Neural progenitor cell (in vitro differentiated cells): ENCODE data around the gene NRP1. TPM values are rescaled to one million over a fixed set of nuclear protein-coding genes. Genes with fewer than 3 reads are reported as not detected.

Experiments
- DNase-seq: peaks from one replicate; pipeline ENCODE4 v3.0.0-alpha.2; 2016; ENCODE audit warnings: low spot score
- H2AFZ ChIP-seq: fragments of 200-600 bp; sonication (generic); replicated peaks from 2 replicates; pipeline ENCODE4 v1.6.1; 2016; ENCODE audit warnings: antibody characterized with exemption
- H3F3A ChIP-seq: fragments of 200-600 bp; sonication (generic); 2 replicates; pipeline ENCODE4 v1.6.1; 2016; ENCODE audit warnings: antibody characterized with exemption, low read depth
- H3K27ac ChIP-seq: fragments of 200-600 bp; sonication (generic); 2 replicates; pipeline ENCODE4 v1.5.1; 2016; ENCODE audit warnings: mild to moderate bottlenecking
- H3K27me3 ChIP-seq: fragments of 200-600 bp; sonication (generic); 2 replicates; pipeline ENCODE4 v1.6.1; 2016; ENCODE audit warnings: mild to moderate bottlenecking, moderate library complexity
- H3K36me3 ChIP-seq: fragments of 200-600 bp; sonication (generic); 2 replicates; pipeline ENCODE4 v1.5.1; 2016
- H3K4me1 ChIP-seq: fragments of 200-600 bp; sonication (generic); 2 replicates; pipeline ENCODE4 v1.6.1; 2016; ENCODE audit warnings: mixed run types
- H3K4me2 ChIP-seq: fragments of 200-600 bp; sonication (generic); 2 replicates; pipeline ENCODE4 v1.6.1; 2016
- H3K4me3 ChIP-seq: fragments of 200-600 bp; sonication (generic); 2 replicates; pipeline ENCODE4 v1.5.1; 2016
- H3K79me2 ChIP-seq: fragments of 200-600 bp; sonication (generic); 2 replicates; pipeline ENCODE4 v1.6.1; 2016; ENCODE audit warnings: low read depth
- H3K9ac ChIP-seq: fragments of 200-600 bp; sonication (generic); 2 replicates; pipeline ENCODE4 v1.6.1; 2016
- H3K9me3 ChIP-seq: fragments of 200-600 bp; sonication (generic); 2 replicates; pipeline ENCODE4 v1.5.1; 2016; ENCODE audit warnings: low read depth
- H4K20me1 ChIP-seq: fragments of 200-600 bp; sonication (generic); 2 replicates; pipeline ENCODE4 v1.6.1; 2016; ENCODE audit warnings: low read depth
- H3K27ac Mint-ChIP-seq: 3 replicates; pipeline ENCODE4 v1.8.0; 2021; ENCODE audit warnings: mixed read lengths
- H3K27me3 Mint-ChIP-seq: 2 replicates; pipeline ENCODE4 v1.8.0; 2022; ENCODE audit warnings: low read depth, mild to moderate bottlenecking, inconsistent platforms, moderate library complexity, mixed read lengths; ENCODE audit not compliant: insufficient read depth
- H3K36me3 Mint-ChIP-seq: 3 replicates; pipeline ENCODE4 v1.8.0; 2021; ENCODE audit warnings: mixed read lengths
- H3K4me1 Mint-ChIP-seq: 3 replicates; pipeline ENCODE4 v1.8.0; 2021; ENCODE audit warnings: mixed read lengths
- H3K4me3 Mint-ChIP-seq: 3 replicates; pipeline ENCODE4 v1.8.0; 2021; ENCODE audit warnings: mild to moderate bottlenecking, moderate library complexity, mixed read lengths
- H3K9me3 Mint-ChIP-seq: 3 replicates; pipeline ENCODE4 v1.8.0; 2020; ENCODE audit warnings: mixed read lengths
- CTCF ChIP-seq: fragments of 200-600 bp; sonication (generic); IDR thresholded peaks from 2 replicates; pipeline ENCODE4 v1.5.1; 2017; ENCODE audit warnings: antibody characterized with exemption, mild to moderate bottlenecking
- EZH2 ChIP-seq: fragments of 200-600 bp; sonication (generic); IDR thresholded peaks from 2 replicates; pipeline ENCODE4 v1.6.1; 2017; ENCODE audit warnings: antibody characterized with exemption, mild to moderate bottlenecking, moderate library complexity
- EZH2phosphoT487 ChIP-seq: fragments of 200-600 bp; sonication (generic); IDR thresholded peaks from 2 replicates; pipeline ENCODE4 v1.6.1; 2017; ENCODE audit warnings: antibody characterized with exemption
- total RNA-seq: library from RNA; depleted of rRNA; stranded (reverse); fragments of >200 nt; gene quantifications from 2 replicates; pipeline ENCODE4 v1.2.3, GENCODE V29; 2015; ENCODE audit warnings: low replicate concordance

NRP1 gene
- total RNA-seq, 1 donor from 2014 or later, result 1.9 TPM

DNA sequence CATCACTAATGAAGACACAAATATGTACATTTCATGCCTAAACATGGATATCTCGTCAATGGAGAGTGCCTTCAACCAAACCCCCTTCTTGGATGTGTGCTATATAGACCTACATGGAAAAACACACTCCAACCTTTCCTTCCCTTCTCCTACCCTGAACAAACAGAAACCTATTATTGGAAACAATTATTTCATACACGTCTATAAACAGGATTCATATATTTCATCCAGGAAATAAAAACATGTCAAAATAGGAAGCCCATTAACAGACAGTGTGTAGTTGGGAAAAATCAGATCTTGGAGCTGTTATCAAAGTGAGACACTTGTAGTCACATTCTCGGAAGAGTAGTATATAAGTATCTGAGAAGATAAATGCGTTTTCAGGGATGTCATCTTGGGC lies 81.1 kb downstream of the NRP1 start:
- peaks cover 48% of the 10 kb centered on the region for H3K36me3 Mint-ChIP-seq
- Histone ChIP-seq H3K27ac (no peak overlapping the region), H3K9ac (no peak overlapping the region), H3K9me3 (no peaks in the 10 kb centered on the region), H3K36me3 (no peaks in the 10 kb centered on the region), H4K20me1 (no peaks in the 10 kb centered on the region), H3K4me3 (no peak overlapping the region), H3K4me2 (no peak overlapping the region), H3K27me3 (no peaks in the 10 kb centered on the region), H2AFZ (no peak overlapping the region), H3K79me2 (no peaks in the 10 kb centered on the region), H3K4me1 (peaks cover 6% of the 10 kb centered on the region), H3F3A (no peaks in the 10 kb centered on the region)
- TF ChIP-seq CTCF, result no peak
- no peak for TF ChIP-seq EZH2phosphoT487
- no peak for TF ChIP-seq EZH2
- H3K27ac Mint-ChIP-seq, result no peak overlapping the region
- H3K27me3 Mint-ChIP-seq, result no peaks in the 10 kb centered on the region
- no peaks in the 10 kb centered on the region for H3K9me3 Mint-ChIP-seq
- no peak overlapping the region for H3K4me3 Mint-ChIP-seq
- no peak for DNase-seq
- peaks cover 7% of the 10 kb centered on the region for H3K4me1 Mint-ChIP-seq

- Histone ChIP-seq H2AFZ (no peak overlapping the region), H4K20me1 (no peaks in the 10 kb centered on the region), H3K27me3 (no peaks in the 10 kb centered on the region), H3K36me3 (no peaks in the 10 kb centered on the region), H3K79me2 (no peaks in the 10 kb centered on the region), H3K4me2 (no peak overlapping the region), H3K27ac (no peak overlapping the region), H3K9ac (no peak overlapping the region), H3K9me3 (no peaks in the 10 kb centered on the region), H3K4me3 (no peak overlapping the region), H3F3A (no peaks in the 10 kb centered on the region), H3K4me1 (no peaks in the 10 kb centered on the region)
- TF ChIP-seq EZH2phosphoT487 (no peak), EZH2 (no peak), CTCF (no peak)
- H3K27ac Mint-ChIP-seq, result no peak overlapping the region
- H3K9me3 Mint-ChIP-seq, result no peaks in the 10 kb centered on the region
- peaks cover 2% of the 10 kb centered on the region for H3K27me3 Mint-ChIP-seq
- H3K36me3 Mint-ChIP-seq, result peaks cover 49% of the 10 kb centered on the region
- peaks cover 4% of the 10 kb centered on the region for H3K4me1 Mint-ChIP-seq
- no peak for DNase-seq
- no peak overlapping the region for H3K4me3 Mint-ChIP-seq
Observed at GRCh38 chr10:33252794-33253203, 81.7 kb downstream of the NRP1 start.

- H3K4me2 ChIP-seq, result no peak overlapping the region
- no peaks in the 10 kb centered on the region for H3K79me2 ChIP-seq
Observed at GRCh38 chr10:33252324-33252723, 82.1 kb downstream of the NRP1 start.

DNA sequence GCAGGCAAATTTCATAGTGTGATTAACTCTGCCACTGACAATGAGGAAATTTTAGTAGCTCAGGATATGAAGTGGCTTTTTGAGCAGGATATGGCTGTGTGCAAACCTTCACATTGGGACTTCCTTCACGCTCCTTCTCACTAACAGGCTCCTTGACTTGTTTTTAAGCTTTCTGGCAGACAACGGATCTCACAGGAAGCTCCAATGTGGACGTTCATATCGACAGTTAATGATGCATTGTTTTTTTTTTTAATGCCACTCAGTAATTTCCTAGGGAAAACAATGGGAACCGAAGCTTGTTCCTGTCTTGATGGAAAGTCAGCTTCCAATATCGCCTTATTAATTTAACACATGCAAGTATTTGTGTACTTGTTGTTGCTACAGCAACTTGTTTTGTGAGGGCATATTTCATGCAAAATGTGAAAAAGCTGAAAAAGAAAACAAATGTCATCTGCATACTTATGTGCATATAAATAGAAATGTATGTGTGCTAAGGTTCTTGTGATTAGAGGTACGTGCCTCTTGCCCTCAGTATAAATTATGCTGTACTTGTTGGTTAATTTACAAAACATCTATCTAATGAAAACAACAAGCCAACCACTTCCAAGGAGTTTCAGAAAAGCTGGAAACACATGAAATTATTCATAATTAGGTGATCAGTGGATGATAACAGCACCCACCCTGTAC lies 84.7 kb downstream of the NRP1 start:
- Histone ChIP-seq H3K4me3 (no peak overlapping the region), H3K27ac (no peak overlapping the region), H3K4me2 (no peak overlapping the region), H3K9me3 (no peaks in the 10 kb centered on the region), H3K4me1 (no peaks in the 10 kb centered on the region), H3F3A (no peaks in the 10 kb centered on the region), H3K79me2 (no peaks in the 10 kb centered on the region), H2AFZ (no peak overlapping the region), H3K36me3 (no peaks in the 10 kb centered on the region), H3K27me3 (no peaks in the 10 kb centered on the region), H3K9ac (no peak overlapping the region), H4K20me1 (no peaks in the 10 kb centered on the region)
- Mint-ChIP-seq H3K27ac (no peak overlapping the region), H3K4me3 (no peak overlapping the region), H3K27me3 (peaks cover 2% of the 10 kb centered on the region), H3K36me3 (peaks cover 42% of the 10 kb centered on the region), H3K9me3 (no peaks in the 10 kb centered on the region), H3K4me1 (no peaks in the 10 kb centered on the region)
- TF ChIP-seq EZH2phosphoT487 (no peak), CTCF (no peak), EZH2 (no peak)
- no peak for DNase-seq

More at GRCh38 chr10:33252324-33252723, 82.1 kb downstream of the NRP1 start:
- no peak for TF ChIP-seq EZH2
- TF ChIP-seq EZH2phosphoT487, result no peak
- no peak overlapping the region for H3K27ac Mint-ChIP-seq
- H3K27me3 Mint-ChIP-seq, result peaks cover 2% of the 10 kb centered on the region
- Histone ChIP-seq H3K27me3 (no peaks in the 10 kb centered on the region), H3K9me3 (no peaks in the 10 kb centered on the region), H3K36me3 (no peaks in the 10 kb centered on the region), H4K20me1 (no peaks in the 10 kb centered on the region), H3K4me3 (no peak overlapping the region), H2AFZ (no peak overlapping the region), H3K9ac (no peak overlapping the region), H3K4me1 (no peaks in the 10 kb centered on the region), H3F3A (no peaks in the 10 kb centered on the region), H3K27ac (no peak overlapping the region)
- H3K9me3 Mint-ChIP-seq, result no peaks in the 10 kb centered on the region
- DNase-seq, result no peak
- H3K4me1 Mint-ChIP-seq, result peaks cover 4% of the 10 kb centered on the region
- H3K4me3 Mint-ChIP-seq, result no peak overlapping the region
- H3K36me3 Mint-ChIP-seq, result peaks cover 49% of the 10 kb centered on the region
